Epithelial cell of umbilical artery (primary cell): ENCODE measurements around the gene CACNB4. TPM values are rescaled to one million over a fixed set of nuclear protein-coding genes. Genes with fewer than 3 reads are reported as not detected.

ENCODE experiments used
- total RNA-seq: library from RNA; depleted of rRNA; stranded (reverse); fragments of >200 nt; gene quantifications from 2 replicates; pipeline ENCODE4 v1.2.3, GENCODE V29; 2014

Gene CACNB4
- under 0.01 and 0.15 TPM in 2 replicates for total RNA-seq

GRCh38 chr2:152098496-152099366 is at the start of gene CACNB4:
CACNB4 (minus strand) TSS chr2:152099044.

DNA sequence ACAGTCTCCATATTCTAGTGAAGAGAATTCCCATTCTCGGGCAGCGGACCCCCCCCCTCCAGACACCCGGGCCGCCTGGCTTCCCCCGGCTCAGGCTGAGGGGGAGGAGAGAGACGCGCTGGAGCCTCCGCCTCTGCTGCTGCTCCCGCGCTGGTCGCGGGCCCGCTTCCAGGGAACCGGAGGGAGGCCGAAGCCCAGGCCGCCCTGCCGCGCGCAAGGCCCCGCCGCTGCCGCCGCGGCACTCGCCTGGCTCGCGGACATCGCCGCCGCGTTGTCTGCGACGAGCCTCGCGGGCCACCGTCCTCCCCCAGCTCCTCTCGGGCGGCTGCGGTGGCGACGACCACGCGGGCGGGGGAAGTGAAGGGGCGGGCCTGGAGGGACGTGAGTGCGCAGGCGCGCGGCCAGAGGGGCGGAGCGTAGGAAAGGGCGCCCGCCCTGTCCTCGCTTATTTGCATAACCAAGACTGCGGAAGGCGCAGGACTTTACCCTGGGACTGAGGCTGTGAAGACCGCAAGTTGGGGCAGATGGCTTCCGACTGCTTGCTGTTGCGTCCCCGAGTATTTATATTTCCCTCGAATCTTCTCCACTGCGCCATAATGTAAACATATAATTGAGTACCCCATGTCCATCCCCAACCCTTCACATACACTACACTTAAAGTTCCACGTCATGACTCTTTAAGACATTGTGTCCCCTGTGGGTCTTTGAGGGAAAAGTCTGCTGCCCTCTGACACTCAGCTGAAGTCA is 270.5 kb downstream of the CACNB4 start, which contains the start of gene ARL5A:
TSS of gene ARL5A (minus strand) at position 279 of the 747 bp plus-strand sequence. CDS start at position 34, 245 bp downstream.

Other genes starting within 250 kb of the CACNB4 start
- gene STAM2, start 76.7 kb upstream of the CACNB4 start, total RNA-seq: 28.9 and 33.4 TPM in 2 replicates
- 13.7 and 15.6 TPM in 2 replicates for gene FMNL2, start 236.1 kb upstream of the CACNB4 start, total RNA-seq